PC-9 (cell line): ENCODE results near the gene ANKS1B. TPM values are rescaled to one million over a fixed set of nuclear protein-coding genes. Genes with fewer than 3 reads are reported as not detected.

ENCODE experiments used
- BruUV-seq: library from RNA; stranded (reverse); fragments of 400-500 nt; replicated peaks from 2 replicates; lab custom pipeline; 2021; lab: Mats Ljungman, UMichigan
- CTCF ChIA-PET: fragments of 300-600 bp; sonication (Branson Sonifier 250); formaldehyde crosslinking; loops from one replicate; lab custom pipeline; 2022; ENCODE audit warnings: antibody characterized with exemption; lab: Charles Lee
- POLR2A ChIA-PET: fragments of 300-600 bp; sonication (Branson Sonifier 250); formaldehyde crosslinking; loops from one replicate; lab custom pipeline; 2022; ENCODE audit warnings: antibody characterized with exemption; ENCODE audit not compliant: unreplicated experiment; lab: Charles Lee
- DNase-seq, 2 experiments: peaks; one replicate each; pipeline versions ENCODE4 v3.0.0 to v3.0.0-alpha.2; 2015 to 2022; ENCODE audit warnings: mixed read lengths in 1 of 2
- H2AFZ ChIP-seq: fragments of 200-600 bp; sonication (generic); 2 replicates; pipeline ENCODE4 v1.8.1; 2017; ENCODE audit warnings: antibody characterized with exemption
- H3F3A ChIP-seq: fragments of 200-600 bp; sonication (generic); 2 replicates; pipeline ENCODE4 v1.8.1; 2017; ENCODE audit warnings: antibody characterized with exemption, mild to moderate bottlenecking, low read depth; ENCODE audit not compliant: insufficient read depth
- H3K27ac ChIP-seq: fragments of 200-600 bp; sonication (generic); 2 replicates; pipeline ENCODE4 v1.6.1; 2016; ENCODE audit warnings: mixed run types
- H3K27me3 ChIP-seq: fragments of 200-600 bp; sonication (generic); 2 replicates; pipeline ENCODE4 v1.6.1; 2016; ENCODE audit warnings: low read depth, mixed run types; ENCODE audit not compliant: insufficient read depth
- H3K36me3 ChIP-seq: fragments of 200-600 bp; sonication (generic); 2 replicates; pipeline ENCODE4 v1.6.1; 2016; ENCODE audit warnings: low read depth, mixed run types
- H3K4me1 ChIP-seq: fragments of 200-600 bp; sonication (generic); replicated peaks from 2 replicates; pipeline ENCODE4 v1.6.1; 2016; ENCODE audit warnings: mixed run types; ENCODE audit not compliant: insufficient read depth
- H3K4me2 ChIP-seq: fragments of 200-600 bp; sonication (generic); 2 replicates; pipeline ENCODE4 v1.6.1; 2017; ENCODE audit warnings: mixed run types
- H3K4me3 ChIP-seq: fragments of 200-600 bp; sonication (generic); 2 replicates; pipeline ENCODE4 v1.6.1; 2016; ENCODE audit warnings: mixed run types
- H3K79me2 ChIP-seq: fragments of 200-600 bp; sonication (generic); 2 replicates; pipeline ENCODE4 v1.6.1; 2017; ENCODE audit warnings: low read depth, mixed run types
- H3K9me2 ChIP-seq: fragments of 200-600 bp; sonication (generic); 2 replicates; pipeline ENCODE4 v1.8.1; 2017; ENCODE audit warnings: mild to moderate bottlenecking; ENCODE audit not compliant: insufficient read depth
- H3K9me3 ChIP-seq: fragments of 200-600 bp; sonication (generic); 2 replicates; pipeline ENCODE4 v1.8.1; 2016; ENCODE audit warnings: low read depth; ENCODE audit not compliant: insufficient read depth
- H4K20me1 ChIP-seq: fragments of 200-600 bp; sonication (generic); 2 replicates; pipeline ENCODE4 v1.8.1; 2017; ENCODE audit not compliant: insufficient read depth
- CTCF ChIP-seq: fragments of 200-600 bp; sonication (generic); conservative IDR thresholded peaks from 2 replicates; pipeline ENCODE4 v1.6.1; 2017; ENCODE audit warnings: mixed run types, antibody characterized with exemption, mild to moderate bottlenecking, moderate library complexity
- EZH2 ChIP-seq: fragments of 200-600 bp; sonication (generic); IDR thresholded peaks from 2 replicates; pipeline ENCODE4 v1.8.0; 2017; ENCODE audit warnings: antibody characterized with exemption, low read depth
- intact Hi-C: fragments of 100-400 bp; cut with micrococcal nuclease; formaldehyde crosslinking; loops from one replicate; pipeline ENCODE4 v1.10.0; 2022; ENCODE audit not compliant: unreplicated experiment
- total RNA-seq: library from RNA; stranded (reverse); gene quantifications from 2 replicates; pipeline ENCODE4 v1.2.3, GENCODE V29; 2021

ANKS1B gene
- total RNA-seq, 1 experiment from 2014 or later = not detected

GRCh38 chr12:99026332-99027054 is 958.2 kb downstream of the ANKS1B start:
- H3K9me3 ChIP-seq = no peaks in the 10 kb centered on the region
- ChIA-PET CTCF (no interaction called here), POLR2A (no interaction called here)
- BruUV-seq = no TSS peak
- no peak for DNase-seq
- no peak overlapping the region for H3K27ac ChIP-seq
- intact Hi-C loops = no loop called here
- no peaks in the 10 kb centered on the region for H3F3A ChIP-seq
- H3K9me2 ChIP-seq = no peaks in the 10 kb centered on the region; the same call in 1 of the 2 replicates
- no peaks in the 10 kb centered on the region for H4K20me1 ChIP-seq
- no peak overlapping the region for H3K4me2 ChIP-seq
- H3K4me3 ChIP-seq = no peak overlapping the region
- TF ChIP-seq CTCF (no peak), EZH2 (no peak)
- no peak overlapping the region for H2AFZ ChIP-seq
- H3K4me1 ChIP-seq = no peaks in the 10 kb centered on the region
- H3K79me2 ChIP-seq = no peaks in the 10 kb centered on the region
- H3K36me3 ChIP-seq = no peaks in the 10 kb centered on the region
- H3K27me3 ChIP-seq = no peaks in the 10 kb centered on the region

DNA sequence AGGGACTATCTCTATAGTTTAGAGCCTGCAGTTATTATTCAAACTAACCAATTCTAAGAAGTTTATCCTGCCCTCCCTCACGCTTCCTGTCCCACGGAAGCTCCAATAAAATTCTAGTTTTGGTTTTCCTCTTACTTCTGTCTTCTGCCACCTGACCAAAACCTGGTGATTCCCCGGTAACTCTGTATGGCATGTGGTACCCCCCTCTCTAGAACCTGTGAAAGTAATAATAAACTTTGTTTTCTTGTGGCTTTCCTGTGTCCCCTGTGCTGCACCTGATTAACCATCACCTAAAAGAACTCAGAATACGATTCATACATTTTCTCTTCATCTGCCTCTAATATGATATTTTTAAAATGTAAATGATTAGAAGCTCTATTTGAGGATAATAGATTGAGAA is 959.9 kb downstream of the ANKS1B start:
- no peak for DNase-seq
- Histone ChIP-seq H3K4me3 (no peak overlapping the region), H3K79me2 (no peaks in the 10 kb centered on the region), H2AFZ (no peak overlapping the region), H3K9me3 (no peaks in the 10 kb centered on the region), H3K9me2 (no peaks in the 10 kb centered on the region; the same call in 1 of the 2 replicates), H3K4me1 (no peaks in the 10 kb centered on the region), H3K4me2 (no peak overlapping the region), H3K27ac (no peak overlapping the region), H4K20me1 (no peaks in the 10 kb centered on the region), H3F3A (no peaks in the 10 kb centered on the region), H3K27me3 (no peaks in the 10 kb centered on the region), H3K36me3 (no peaks in the 10 kb centered on the region)
- BruUV-seq = no TSS peak
- TF ChIP-seq EZH2 = no peak
- no peak for TF ChIP-seq CTCF
- intact Hi-C loops = no loop called here
- CTCF ChIA-PET = no interaction called here
- POLR2A ChIA-PET = no interaction called here

- H3K27me3 ChIP-seq = no peaks in the 10 kb centered on the region
- no peak overlapping the region for H3K27ac ChIP-seq
- CTCF ChIA-PET = no interaction called here
- no peaks in the 10 kb centered on the region for H3F3A ChIP-seq
- H3K79me2 ChIP-seq = no peaks in the 10 kb centered on the region
- no peaks in the 10 kb centered on the region for H3K9me3 ChIP-seq
- no peak overlapping the region for H2AFZ ChIP-seq
- no peaks in the 10 kb centered on the region for H4K20me1 ChIP-seq
- intact Hi-C loops = no loop called here
- no peaks in the 10 kb centered on the region for H3K4me1 ChIP-seq
- TF ChIP-seq EZH2 (no peak), CTCF (no peak)
- no peak overlapping the region for H3K4me3 ChIP-seq
- no peak overlapping the region for H3K4me2 ChIP-seq
- POLR2A ChIA-PET = no interaction called here
- no peaks in the 10 kb centered on the region; the same call in 1 of the 2 replicates for H3K9me2 ChIP-seq
- BruUV-seq = no TSS peak
- no peaks in the 10 kb centered on the region for H3K36me3 ChIP-seq
- DNase-seq = no peak
Measured at GRCh38 chr12:99024191-99024590, 960.5 kb downstream of the ANKS1B start.
